ENCODE results near the gene TINCR. TPM values are rescaled to one million over a fixed set of nuclear protein-coding genes. Genes with fewer than 3 reads are reported as not detected.

Gene TINCR
- total RNA-seq, 1 experiment from 2014 or later = not detected

DNA sequence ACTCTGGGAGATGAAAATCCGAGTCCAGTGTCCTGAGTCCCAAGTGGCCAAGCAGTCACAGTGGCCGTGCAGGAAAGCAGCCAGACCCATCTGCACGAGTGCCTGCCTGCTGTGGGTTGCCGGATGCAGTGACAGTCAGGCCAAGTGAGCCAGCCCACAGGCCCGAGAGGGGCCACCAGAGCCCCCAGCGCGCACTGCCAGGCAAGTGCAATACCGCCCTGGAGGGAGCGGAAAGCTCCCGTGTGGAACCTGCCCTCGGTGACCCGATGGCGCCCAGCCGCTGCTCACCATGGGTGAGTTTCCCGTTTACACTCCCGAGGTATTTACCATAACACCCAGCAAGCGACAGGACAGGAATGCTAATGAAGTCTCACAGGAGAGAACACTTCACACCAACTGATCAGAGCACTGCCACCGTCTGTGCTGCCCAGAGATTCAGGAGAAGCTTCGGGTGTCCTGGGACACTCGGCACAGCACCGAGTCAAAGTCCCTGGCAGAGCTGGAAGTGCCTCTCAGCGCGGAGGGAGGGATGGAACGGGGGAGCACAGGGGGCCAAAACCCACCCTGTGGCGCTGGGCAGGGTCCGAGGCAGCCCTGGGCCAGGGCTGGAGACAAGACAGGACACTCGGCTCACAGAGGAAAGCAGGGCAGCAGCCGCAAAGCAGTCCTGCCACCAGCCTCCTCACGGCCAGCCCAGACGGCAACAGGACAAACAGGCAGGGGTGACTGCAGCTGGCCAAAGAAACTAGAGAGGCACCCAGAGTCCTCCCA lies 21.3 kb upstream of the TINCR start:
- no peak for DNase-seq (ENCODE audit: low read depth)

DNA sequence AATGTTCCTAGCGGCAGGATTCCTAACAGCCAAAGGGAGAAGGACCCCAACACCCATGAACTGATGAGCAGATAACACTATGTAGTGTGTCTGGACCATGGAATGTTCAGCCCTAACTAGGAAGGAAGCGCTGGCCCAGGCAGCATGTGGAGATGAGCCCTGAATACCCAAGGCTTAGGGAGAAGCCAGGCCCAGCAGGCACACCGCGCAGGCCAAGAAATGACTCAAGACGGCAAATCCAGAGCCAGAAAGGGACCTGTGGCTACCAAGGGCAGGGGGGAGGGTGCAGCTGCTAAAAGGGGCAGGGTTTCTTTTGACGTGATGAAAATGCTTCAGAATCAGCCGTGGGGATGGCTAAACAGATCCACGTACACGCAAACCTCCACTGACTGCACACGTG lies 20.7 kb upstream of the TINCR start:
- DNase-seq (ENCODE audit: low read depth) = no peak

DNA sequence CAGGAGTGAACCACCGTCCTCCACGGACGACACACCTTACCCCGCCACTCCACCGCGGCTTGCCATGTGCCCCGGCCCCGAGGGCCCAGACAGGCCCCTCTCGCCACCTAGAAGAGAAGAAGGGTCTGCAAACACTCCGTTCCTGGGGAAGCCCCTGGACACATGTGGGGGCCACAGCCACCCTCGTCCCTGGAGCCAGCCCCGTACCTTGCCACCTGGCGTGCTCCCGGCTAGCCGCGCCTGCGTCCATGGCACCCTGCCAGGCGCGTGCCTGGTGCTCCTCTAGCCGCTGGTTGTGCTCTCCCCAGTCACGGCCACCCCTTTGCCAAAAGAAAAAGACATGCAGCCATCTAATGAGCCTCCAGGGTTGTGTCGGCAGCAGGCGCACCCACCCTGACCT lies 19.9 kb upstream of the TINCR start:
- no peak for DNase-seq (ENCODE audit: low read depth)

DNA sequence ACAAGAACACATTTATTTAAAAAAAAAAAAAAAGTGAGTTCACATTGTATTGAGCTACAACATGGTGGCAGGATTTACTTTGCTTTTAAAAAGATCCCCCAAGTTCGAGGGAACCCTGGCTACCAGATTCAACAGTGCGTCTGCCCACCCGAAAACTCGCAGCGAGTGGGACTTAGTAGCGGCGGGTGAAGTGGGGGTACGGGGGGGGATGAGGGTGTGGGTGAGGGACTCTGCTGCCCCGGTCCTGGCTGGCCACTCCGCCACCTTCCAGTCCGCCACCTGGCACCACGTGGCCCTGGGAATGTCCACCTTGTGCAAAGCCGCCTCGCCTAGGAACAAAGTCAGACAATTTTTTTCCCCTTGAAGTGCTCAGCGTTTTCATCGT lies 19.3 kb upstream of the TINCR start:
- DNase-seq (ENCODE audit: low read depth) = no peak

DNA sequence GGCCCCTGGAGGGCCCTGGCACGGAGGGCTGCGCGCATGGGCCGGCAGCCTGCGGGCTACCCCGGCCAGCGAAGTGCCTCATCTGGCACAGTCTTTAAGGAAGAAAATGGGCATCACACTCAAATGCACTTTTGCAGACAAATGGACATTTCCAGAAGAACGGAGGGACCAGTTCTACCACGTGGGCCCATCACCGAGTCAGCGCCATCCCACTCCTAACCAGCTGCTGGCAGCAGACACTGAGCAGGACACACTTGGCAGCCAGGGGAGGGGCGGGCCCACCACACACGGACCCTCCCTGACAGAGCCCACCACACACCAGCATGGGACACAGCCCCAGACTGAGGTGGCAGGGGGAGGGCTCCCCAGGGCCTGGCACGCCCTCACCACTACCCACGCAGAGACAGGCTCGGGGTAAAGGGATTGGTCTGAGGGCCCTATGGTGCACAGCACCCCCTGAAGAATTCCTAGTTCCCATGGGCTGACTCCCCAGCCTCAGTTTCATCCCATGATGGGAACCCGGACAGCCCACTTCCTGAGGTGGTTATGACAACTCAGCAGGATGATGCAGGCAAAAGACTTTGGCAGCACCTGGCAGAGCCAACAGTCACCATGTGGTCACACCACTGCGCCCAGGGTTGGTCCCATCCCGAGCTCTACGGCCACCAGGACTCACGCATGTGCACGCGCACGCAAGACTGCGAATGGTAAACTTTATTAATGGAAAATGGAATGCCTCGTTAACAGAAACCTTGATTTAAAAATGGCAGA lies 18.7 kb upstream of the TINCR start:
- DNase-seq (ENCODE audit: low read depth) = no peak

DNA sequence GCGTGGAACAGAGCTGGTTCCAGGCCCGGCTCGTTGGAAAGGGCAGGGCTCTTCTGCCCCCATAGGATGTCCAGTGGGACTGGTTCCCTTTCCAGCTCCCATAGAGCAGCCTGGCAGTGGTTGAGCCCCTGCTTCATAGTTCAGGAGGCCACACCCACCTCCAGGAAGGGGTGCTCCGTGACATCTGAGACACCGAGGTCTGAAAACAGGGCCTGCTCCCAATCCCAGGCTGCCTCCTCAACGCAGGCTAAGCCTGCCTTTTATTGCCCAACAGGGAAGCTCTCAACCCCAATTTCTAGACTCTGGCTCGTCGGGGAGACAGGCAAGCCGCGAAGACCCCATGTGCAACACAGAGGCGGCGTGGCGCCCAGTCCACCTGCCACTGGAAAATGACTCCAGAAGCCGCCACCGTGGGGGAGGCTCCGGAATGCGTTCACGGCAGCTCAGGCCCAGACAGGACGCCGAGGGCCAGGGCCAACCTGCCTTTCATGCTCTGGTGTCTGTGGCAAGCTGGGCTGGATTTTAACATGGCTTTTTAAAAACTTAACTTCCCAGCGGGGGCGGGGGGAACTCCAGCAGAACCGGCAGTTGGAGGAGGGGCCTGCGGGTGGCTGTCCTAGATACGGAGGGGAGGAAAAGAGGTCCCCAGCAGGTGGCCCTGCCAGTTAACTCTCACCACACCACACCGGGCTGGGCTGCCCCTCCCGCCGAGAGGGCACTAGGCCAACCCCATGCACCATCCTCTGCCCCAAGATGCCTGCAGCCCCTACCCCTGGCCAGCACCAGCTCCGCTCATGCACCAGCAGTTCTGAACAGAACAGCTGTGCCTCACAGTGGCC lies 17.9 kb upstream of the TINCR start:
- no peak for DNase-seq (ENCODE audit: low read depth)

DNA sequence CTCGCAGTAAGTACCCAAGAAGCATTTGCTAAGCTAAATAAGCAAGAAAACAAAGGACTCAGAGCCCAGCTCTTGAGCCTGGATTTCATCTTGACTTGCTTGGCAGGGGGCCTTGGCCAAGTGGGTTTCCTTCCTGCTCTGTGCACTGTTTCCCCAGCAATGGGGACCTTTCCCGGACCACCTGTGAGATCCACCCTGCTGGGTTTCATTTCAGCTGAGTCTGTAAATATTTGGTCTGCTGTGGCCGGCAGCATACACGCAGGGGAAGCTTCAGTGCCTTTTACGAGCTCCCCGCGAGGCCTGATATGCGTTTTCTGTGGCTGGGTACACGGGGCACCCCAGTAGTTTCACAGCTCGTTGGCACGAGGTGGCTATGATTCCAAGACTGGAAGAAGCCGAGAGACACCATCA lies 12.4 kb upstream of the TINCR start:
- DNase-seq (ENCODE audit: low read depth) = no peak

DNA sequence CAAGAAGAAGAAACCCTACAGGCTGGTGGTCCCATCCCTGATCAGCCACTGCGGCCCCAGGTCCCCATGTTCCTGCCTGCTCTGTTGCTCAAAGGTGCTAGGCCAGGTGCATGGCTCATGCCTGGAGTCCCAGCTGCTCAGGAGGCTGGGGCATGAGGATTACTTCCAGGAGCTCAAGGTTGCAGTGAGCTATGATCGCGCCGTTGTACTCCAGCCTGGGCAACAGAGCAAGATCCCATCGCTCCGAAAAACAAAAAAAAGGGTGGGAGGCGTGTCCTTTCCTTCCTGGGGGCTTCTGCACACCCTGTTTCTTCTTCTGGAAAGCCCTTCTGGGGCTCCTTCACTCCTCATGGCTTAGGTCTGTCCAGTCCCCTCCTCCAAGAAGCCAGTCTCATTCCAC lies 11.9 kb upstream of the TINCR start:
- no peak for DNase-seq (ENCODE audit: low read depth)

DNA sequence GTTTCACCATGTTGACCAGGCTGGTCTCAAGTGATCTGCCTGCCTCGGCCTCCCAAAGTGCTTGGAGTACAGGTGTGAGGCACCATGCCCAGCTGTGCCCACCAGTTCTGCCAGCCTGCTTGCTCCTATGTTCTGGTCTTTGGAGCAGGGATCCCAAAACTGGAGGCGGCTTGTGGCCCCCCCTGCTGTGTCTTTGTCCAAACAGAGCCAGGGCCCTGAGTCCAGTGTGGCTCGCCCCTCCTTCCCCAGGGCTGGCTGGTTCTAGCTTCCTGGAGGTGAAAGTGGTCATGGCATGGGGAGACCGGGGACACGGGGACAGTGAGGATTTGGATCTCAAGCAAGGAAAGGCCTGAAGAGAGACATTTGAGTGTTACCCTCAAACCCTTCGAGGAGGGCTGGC lies 11.5 kb upstream of the TINCR start:
- DNase-seq (ENCODE audit: low read depth) = no peak

DNA sequence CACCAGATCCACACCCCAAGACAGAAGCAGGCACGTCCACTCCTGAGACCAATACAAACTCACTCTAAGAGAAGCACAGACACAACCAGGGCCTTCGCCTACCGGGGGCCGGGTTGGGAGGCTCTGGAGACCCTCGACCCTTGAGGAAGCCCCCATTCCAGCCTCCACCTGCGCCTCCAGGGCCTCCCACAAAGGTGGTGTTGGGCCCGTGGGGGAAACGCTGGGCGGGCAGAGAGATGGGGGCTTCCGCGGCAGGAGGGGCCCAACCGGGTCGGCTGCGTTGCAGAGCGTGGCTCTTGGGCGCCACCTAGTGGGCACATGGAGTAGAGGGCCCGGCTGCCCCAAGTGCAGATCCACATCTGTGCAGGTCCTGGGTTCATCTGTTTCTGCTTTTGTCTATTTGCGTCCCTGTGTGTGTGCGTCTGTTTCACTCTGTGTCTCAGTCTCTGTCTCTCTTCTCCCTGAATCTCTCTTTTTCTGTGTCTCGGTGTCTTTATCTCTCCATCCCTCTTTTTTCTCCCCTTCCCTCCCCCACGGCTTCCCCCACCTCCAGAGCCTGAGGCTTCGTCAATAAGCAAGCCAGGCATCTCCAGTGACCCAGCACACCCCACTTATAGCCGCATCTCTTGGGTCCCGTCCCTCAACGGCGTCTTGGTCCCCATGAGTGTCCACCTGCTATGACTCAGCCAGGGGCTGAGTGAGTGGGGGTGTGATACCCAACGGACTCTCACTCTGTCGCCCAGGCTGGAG lies 10.5 kb upstream of the TINCR start:
- peak; percentile 29 for DNase-seq (ENCODE audit: low read depth)

DNA sequence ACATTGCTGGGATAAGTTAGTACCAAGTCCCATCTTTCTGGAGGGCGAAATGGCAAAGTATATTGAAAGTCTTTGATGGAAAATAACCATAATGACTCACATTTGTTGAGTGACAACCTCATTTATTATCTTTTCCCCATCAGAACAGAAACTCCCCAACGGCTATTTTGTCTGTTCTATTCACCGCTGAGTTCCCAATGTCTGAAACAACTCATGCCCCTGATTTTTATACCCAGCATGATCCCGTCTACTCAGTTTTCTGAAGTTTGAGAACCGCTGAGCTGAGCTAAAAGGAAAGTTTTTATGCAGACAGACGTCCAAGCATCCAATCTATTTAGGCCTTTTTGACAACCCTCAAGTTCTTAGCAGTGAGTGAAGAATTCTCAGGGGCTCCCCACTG lies 7.8 kb upstream of the TINCR start:
- no peak for DNase-seq (ENCODE audit: low read depth)

DNA sequence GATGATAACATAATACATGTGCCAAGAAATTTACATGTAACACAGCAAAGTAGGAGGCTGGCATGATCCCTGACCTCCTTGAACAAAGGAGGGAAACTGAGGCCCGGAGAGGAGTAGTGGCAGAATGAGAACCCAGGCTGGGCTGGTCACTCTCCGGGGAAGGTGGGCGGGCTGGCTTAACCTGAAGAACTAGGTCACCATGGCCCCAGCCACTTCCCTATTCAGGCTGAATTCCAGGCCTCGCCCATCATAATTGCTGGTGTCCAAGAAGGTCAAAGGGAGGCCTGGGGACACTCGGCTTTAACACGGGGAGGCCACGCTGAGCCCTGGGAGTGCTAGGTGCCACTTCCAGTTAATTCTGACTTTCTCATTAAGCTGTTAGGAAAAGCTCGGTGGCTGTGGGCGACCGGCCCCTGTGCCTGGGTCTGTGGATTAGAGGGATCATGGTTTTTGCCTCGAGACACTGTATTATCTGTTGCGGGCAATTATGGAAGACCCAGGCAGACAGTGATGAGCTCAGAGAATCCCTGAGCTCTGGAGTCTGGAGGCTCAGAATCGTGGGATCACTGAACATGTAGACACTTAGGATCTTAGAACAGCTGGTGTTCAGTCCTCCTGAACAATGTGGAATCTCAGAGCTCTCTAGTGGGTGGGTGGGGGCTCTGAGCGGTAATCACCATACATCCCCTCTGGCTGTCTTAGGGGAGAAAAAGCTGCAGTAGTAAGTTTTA lies 5.0 kb upstream of the TINCR start:
- DNase-seq (ENCODE audit: low read depth) = no peak

DNA sequence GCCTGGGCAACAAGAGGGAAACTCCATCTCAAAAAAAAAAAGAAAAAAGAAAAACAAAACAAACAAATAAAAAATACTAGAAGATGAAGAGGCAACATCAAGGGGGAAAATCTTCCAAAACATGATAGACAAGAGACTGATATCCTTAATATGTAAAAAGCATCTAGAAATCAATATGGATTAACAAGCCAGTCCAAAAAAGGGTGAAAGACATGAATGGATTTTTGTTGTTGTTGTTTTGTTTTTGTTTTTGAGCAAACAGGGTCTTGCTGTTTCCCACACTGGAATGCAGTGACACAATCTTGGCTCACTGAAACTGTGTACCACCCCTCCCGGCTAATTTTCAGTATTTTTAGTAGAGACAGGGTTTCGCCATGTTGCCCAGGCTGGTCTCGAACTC lies 4.0 kb upstream of the TINCR start:
- no peak for DNase-seq (ENCODE audit: low read depth)

DNA sequence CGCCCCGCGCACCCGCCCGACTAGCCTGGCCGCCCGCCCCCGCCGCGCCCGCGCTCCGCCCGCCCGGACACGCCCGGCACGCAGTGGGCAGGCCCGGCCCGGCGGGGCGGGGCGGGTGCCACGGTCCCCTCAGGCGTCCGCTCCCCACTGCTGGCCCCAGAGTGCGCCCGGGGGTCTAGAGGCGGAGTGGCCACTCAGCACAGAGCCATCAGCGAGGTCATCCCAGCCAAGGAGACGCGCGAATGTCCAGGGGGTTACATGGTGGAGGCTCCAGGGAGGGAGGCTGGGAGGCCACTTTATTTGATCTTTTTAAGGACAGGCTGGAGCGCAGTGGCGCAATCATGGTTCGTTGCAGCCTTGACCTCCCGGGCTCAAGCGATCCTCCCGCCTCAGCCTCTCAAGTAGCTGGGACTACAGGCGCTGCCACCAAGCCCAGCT lies 236 bp upstream of the TINCR start:
- no peak for DNase-seq (ENCODE audit: low read depth)

DNA sequence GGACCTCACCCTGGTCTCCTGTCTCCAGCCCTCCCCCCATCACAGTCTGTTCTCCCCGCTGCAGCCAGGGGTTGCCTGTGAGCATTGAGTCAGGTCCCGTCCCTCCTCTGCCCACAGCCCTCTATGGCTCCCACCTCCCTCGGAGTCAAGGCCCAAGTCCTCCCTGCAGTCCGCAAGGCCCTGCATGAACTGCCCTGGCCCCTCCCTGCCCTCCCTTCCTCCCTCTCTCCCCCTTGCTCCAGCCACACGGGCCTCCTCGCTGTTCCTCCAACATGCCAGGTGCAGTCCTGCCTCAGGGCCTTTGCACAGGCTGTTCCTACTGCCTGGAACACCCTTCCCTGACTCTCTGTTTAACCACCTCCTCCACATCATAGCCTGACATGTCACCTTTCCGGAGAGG lies 2.8 kb downstream of the TINCR start:
- no peak for DNase-seq (ENCODE audit: low read depth)

DNA sequence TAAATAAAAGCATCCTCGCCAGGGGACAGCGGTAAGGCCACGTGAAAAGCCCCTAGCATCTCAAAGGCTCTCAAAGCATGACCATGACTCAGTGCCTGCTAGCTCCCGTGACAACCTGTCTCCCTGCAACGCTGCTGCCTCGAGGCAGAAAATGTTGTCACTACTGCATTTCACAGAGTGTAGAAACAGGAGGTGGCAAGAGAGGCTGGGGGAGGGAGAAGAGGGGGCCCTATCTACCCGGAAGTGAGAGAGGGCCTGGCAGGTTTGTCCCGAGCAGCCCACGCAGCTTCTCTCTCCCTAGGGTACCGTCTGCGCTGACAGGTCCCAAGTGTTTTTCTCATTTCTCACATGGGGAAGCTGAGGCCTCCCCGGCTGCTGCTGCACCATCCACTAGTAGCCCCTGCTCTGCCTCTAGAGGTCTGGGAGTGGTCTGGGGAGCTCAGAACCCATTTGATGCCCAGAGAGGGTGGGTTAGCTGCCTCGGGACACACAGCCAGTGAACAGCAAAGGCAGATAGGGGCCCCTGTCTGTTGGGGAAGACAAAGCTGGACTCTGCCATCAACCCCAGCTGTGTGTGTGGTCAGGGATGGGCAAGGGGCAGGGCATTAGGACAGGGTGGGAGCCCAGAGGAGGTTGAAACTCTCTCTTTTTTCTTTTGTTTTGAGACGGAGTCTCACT lies 3.7 kb downstream of the TINCR start:
- peak; percentile 15 for DNase-seq (ENCODE audit: low read depth)

DNA sequence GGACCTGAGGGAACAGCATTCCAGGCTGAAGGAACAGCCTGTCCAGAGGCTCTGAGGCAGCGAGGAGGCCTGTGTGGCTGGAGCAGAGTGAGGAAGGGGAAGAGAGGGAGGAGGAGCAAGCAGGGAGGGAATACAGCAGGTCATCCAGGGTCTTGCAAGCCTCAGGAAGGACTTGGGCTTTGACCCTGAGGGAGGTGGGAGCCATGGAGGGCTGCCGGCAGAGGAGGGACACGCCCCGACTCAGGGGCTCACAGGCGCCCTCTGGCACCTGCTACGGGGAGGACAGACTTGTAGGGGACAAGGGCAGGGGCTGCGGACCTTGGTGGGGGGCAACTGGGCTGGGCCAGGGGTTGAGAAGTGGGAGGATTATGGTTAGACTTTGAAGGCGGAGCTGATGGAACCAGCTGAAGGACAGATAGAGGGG lies 4.7 kb downstream of the TINCR start:
- no peak for DNase-seq (ENCODE audit: low read depth)

DNA sequence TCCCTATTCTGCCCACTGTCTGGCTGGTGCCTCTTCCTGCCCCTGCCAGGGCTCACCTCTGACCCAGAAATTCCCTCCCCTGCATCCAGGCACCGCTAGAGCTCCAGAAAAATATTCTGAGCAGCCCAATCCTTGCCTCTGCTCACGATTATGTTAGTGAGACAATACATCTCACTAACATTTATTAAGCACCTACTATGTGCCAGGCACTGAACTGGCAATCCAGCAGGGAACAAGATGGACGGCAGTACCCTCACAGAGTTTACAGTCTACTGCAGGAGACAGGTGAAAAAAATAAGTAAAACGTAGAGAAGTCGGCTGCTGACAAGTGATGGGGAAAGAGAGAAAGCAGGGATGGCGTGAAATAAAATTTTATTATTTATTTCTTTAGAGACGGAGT lies 5.5 kb downstream of the TINCR start:
- no peak for DNase-seq (ENCODE audit: low read depth)

DNA sequence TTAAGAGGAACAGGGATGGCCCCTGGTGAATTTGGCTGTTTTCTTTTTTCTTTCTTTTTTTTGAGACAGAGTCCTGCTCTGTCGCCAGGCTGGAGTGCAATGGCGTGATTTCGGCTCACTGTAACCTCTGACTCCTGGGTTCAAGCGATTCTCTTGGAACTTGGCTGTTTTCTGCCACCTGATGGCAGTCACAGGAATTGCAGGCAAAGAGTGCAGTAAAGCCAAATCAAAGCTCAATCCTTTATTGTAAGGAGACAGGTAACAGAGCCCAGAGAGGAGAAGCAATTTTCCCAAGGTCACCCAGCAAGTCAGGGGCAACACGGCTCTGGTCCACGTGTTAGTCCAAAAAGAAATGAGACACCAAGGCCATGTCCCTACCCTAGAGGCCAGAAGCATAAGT lies 6.2 kb downstream of the TINCR start:
- no peak for DNase-seq (ENCODE audit: low read depth)

DNA sequence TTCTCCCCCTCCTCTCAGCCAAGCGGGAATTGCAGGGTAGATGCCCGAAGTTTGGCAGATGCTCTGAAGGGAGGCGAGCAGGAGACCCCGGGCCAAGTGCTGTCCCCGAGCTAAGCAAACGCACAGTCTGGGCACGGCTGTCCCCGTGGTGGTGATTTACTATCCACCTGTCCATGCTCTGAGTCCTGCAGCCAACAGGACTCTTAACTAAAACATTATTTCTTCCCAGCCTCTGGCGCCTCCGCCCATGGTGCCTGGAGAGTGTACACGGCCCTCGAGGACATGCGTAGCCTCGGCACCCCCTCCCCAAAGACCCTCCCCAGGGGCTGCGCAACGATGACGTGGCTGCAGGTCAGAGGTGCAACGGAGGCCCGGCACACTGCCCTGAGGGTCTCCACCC lies 7.6 kb downstream of the TINCR start:
- no peak for DNase-seq (ENCODE audit: low read depth)

Measured in LHCN-M2 (cell line).